DMS153 treated with DMSO at 0.1 percent for 48 hours (cell line): ENCODE data around the gene ACTR6.
A peak's percentile ranks its signal among the peaks of the same experiment; 100 is the strongest.
"Not testable (repeated sequence)": the region's sequence is repeated elsewhere in the genome, so short reads cannot be mapped to it uniquely, and the experiment has no call there.

Source experiments
- DNase-seq: peaks from one replicate; lab custom pipeline; 2025; ENCODE audit not compliant: unreplicated experiment; lab: John Stamatoyannopoulos, UW

The ACTR6 gene

DNA sequence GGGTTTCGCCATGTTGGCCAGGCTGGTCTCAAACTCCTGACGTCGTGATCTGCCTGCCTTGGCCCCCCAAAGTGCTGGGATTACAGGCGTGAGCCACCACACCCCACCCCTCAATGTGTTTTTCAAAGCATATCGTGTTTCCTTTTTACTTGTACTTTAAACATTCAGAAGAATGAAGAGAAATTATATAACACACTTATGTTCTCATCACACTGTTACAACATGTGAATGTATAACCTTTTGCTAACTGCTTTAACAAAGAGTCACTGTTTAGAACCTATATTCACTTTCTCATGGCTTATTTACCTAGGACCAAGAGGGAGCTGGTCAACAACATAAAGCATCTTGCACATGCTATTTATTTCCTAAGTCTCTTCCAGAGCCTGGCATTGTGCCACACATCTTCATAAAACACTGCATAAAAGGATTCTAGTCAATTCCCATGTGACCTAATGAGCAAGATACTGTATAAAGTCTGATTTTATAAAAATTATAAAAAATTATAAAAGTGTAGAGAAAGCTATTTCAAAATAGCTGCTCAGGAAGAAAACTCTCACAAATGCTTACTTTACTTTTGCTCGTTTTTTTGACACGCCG, 16.0 kb upstream of the ACTR6 start:
- no peak for DNase-seq

DNA sequence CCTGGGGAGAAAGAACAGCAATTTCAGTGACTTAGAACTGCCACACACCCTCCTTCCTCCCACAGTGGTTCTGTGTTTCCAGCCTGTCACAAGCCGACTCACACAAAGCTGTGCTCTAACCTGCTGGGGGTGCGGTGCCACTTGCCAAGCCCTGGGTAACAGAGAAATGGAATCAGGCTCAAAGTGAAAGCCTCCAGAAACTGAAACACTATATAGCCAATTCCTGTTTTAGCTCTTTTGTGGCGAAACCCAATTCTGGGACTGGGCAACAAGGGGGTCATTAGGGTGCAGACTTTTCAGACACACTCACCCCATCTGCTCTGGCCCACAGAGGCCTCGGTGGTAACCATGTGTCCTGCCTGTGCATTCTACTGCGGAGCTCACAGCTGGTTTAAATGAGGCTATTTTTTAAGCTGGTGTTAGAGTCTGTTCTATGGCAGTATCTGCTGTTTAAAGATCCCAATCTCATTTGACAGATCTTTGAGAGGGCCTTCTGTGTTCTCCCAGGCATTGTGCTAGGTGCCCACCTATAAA, 15.2 kb upstream of the ACTR6 start:
- DNase-seq = no peak

DNA sequence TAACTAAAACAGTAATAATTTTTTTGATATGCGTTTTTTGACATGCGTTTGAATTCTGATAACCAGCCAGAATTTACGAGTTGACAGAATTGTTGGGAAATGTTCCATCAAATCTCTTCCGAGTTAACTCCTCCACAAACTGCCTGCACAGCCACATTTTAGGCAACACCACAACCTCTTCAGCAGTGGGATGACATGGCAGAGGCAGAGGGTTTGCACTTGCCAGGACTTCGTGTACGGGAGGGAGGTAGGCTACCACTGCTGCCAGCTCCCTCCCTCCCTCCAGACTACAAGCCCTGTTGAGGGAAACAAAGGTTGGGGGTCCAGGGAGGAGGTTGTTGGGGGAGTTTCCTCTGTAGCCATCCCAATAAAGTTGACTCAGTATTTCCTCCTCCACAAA, 14.5 kb upstream of the ACTR6 start:
- no peak for DNase-seq

DNA sequence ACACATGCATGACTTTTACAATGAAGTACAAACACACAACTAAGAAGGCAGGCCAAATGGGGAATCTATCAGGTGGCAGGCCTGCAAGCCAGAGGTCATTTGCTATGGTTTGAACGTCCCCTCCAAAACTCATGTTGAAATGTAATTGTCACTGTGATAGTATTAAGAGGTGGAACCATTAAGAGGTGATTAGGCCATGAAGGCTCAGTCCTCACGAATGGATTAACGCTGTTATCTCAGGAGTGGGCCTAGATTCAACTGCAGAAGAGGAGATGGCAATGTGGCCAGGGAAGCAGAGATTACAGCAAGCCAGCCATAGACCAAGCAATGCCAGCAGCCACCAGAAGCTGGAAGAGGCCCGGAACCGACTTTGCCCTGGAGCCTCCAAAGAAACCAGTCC, 13.5 kb upstream of the ACTR6 start:
- DNase-seq = no peak

DNA sequence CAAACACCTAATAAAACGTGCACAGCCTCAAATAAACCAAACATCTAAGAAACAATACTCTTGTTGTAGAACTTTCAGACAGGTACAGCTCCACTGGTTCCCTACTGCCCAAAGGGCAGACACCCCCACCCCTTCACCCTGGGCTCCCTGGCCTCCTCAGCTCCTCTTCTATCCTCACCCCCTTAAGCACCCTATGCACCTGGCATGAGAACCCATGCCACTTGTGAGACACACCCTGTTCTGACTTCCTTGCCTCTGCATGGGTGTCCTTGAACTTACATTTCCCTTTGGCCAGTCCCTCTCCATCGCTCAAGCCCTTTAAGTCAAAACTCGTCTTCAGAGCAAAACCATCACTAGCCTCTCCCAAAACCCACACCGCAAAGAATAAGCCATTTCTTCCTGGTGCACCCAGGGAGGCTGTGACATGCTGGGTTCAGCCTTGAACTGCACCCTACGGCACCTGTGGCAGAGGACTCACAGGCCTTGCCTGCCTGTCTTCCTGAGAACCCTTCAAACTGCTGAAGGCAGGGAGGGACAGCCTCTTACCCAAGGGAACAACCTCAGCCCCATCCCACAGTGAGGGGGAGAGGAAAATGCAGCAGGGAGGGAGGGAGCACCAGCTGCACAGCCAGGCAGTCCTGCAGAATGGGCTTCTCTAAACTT, 12.6 kb upstream of the ACTR6 start:
- DNase-seq = no peak

DNA sequence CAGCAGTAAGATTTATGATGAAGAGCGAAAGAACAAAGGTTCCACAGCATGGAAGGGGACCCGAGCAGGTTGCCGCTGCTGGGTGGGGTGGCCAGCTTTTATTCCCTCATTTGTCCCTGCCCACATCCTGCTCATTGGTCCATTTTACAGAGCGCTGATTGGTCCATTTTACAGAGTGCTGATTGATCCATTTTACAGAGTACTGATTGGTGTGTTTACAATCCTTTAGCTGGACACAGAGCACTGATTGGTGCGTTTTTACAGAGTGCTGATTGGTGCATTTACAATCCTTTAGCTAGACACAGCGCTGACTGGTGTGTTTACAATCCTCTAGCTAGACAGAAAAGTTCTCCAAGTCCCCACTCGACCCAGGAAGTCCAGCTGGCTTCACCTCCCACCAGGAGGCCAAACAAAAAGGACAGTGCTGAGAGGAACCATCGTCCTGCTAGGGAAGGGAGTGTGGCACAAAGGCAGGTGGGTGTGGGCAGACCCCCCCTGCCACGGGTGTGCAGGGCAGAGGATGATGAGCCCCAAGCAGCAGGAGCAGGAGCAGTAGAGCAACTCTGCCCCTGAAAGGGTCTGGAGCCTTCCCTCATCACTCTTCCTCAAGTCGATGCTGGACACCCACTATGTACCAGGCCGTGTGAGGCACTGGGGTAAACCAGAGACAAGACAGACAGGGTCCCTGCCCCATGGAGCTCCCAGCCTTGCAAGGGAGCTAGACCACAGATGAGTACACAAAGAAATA, 11.6 kb upstream of the ACTR6 start:
- DNase-seq = not testable (repeated sequence)

DNA sequence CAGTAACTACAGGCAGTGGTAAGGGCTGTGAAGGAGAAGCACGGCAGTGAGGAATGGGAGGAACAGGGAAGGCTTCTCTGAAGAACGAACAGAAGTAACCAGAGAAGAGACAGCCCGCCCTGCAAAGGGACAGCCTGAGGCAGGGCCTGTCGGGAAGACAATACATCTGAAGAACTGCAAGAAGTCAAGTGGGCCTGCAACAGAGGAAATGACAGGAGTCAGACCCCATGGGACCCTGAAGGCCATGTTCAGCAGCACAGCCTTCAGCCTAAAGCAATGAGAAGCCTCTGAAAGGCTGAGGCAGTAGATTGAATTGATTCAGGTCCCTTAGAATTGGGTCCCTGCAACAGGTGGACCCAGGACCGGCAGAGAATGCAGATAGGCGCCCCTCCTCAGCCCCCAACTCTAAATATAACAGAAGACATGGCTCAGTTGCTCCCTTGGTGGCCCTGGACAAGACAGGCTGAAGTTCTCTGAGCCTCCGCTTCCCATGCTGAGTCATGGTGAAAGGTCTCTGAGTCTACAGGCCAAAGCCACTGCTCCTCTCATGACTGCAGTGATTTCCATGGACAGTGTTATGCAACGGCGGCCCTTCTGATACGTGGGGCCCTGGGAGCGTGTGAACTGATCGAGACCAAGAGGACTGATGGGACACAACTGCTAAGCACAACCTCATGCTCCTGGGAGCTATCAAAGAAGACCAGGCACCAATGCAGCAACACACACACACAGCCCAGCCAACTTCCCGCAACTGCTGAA, 10.8 kb upstream of the ACTR6 start:
- no peak for DNase-seq

DNA sequence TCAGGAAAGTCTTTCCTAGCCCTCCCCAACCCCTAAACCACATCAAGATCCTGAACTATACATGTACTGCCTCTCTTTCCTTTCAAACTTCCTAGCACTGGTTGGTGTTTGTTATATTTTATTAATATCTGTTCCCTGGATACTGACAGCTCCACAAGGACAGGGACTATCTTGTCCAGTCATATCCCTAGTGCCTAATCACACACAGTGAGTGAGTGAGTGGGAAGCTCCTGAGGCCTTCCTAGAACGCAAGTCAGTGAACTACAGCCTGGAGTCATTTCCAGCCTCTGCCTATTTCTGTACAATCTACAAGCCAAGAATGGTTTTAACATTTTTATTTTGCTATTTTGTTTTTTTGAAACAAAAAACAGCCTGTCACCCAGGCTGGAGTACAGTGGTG, 7.5 kb upstream of the ACTR6 start:
- DNase-seq = no peak

DNA sequence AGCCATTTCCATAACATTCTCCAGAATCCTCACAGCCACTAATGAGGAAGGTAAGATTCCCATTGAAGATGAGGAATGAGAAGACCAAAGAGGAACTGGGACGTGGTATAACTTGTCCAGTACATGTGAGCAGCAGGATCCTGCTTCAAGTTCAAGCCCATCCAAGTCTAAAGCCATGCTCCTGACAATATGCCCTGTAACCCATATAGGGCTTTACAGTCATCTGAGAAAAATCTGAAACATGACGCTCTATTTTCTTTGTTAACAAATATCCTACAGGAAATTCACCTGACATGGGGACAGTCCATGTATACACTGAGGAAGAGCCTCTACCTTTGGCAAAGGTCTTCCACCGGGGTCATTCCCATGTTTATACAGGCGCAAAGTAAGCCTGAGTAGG, 3.1 kb upstream of the ACTR6 start:
- no peak for DNase-seq

DNA sequence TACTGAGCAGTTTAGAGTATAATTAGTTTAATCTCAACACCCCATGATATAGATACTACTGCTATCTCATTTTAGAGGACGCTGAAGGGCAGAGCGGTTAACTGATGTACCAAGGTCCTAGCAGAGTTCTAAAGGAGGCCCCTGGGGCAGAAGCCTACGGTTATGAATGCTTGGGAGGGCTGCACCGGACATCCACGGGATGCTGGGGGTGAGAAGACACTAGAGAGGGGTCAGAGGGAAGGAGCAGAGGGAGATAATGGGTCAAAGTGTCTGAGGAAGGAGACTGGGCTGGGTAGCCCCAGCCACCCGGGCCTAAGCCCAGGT, 1.6 kb upstream of the ACTR6 start:
- DNase-seq = no peak

DNA sequence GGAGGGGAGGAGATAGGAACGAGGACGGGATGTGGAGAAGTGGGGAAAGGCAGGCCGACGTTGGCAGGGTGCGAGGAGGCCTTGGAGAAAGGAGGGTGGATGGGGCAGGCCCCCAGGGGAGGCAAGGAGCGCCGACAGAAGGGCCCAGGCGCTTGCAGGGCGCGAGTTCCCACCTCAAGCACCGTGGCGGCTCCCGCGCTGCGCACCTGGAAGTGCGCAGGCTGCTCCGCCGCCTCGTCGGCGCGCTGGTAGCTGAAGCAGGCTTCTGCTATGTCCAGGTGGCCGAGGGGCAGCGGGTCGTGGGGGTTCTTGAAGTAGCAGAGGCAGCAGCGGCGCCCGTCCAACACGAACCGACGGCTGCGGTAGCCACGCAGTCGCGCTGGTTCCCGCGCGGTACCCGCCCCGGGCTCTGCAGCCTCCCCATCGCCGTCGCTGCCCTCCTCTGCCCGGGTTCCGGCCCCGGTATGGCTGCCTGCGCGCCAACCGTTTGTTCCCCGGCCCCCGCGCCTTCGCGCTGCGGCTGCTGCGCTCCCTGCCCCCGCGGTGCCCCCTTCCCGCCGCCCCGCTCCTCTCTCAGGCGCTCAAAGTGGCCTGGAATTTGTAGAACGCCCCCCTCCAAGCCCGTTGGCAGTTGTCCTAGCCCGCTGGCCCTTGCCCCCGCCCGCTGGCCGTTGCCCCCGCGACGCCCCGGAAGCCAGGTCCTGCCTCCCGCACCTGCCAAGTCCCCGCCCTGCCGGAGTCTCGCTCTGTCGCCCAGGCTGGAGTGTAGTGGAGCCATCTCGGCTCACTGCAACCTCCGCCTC, 1.1 kb upstream of the ACTR6 start:
- DNase-seq = peak; percentile 56

DNA sequence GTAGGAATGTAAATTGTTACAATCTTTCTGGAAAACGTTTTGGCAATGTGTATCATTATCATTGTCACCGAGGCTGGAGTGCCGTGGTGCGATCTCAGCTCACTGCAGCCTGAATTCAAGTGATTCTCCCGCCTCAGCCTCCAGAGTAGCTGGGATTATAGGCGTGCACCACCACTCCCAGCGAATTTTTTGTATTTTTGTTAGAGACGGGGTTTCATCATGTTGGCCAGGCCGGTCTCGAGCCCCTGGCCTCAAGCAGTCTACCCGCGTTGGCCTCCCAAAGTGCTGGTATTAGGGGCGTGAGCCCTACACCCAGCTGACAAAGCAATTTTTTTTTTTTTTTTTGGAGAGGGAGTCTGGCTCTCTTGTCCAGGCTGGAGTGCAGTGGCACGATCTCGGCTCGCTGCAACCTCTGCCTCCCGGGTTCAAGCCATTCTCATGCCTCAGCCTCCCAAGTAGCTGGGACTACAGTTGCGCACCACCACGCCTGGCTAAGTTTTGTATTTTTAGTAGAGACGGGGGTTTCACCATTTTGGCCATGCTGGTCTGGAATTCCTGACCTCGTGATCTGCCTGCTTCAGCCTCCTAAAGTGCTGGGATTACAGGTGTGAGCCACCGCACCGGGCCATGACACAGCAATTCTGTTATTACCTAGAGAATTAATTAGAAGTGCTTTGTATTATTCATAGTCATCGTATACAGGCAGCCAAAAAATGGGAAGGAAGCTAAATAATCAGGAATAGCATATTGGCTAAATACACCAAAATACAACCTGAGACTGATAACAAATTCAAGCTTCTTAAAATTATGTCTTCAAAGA, 1.2 kb downstream of the ACTR6 start:
- no peak for DNase-seq

DNA sequence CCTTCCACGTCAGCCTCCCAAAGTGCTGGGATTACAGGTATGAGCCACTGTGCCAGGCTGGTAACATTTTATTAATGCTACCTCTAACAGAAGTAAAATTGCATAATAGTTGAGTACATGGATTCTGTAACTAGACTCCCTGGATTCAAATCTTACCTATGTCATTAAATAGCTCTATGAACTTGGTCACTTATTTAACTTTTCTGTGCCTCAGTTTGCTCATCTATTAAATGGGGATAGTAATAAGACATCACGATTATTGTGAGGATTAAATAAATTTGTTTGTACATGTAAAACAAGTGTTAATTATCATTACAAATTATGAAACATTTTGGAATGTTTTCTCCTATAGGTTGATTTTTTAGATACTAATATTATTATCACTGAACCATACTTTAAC, 6.7 kb downstream of the ACTR6 start:
- no peak for DNase-seq

DNA sequence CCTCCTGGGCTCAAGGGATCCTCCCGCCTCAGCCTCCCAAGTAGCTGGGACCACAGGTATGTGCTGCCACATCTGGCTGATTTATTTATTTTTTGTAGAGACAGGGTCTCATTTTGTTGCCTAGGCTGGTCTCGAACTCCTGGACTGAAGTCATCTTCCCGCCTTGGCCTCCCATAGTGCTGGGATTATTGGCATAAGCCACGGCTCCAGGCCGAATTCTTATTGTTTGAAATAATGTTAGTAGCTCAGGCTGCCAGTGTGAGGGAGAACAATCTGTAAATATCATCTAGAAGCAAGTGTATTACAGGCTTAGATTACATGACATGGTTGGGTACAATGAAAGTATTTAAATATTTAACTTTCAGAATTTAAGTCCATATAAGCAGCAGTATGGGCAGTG, 8.2 kb downstream of the ACTR6 start:
- DNase-seq = no peak

DNA sequence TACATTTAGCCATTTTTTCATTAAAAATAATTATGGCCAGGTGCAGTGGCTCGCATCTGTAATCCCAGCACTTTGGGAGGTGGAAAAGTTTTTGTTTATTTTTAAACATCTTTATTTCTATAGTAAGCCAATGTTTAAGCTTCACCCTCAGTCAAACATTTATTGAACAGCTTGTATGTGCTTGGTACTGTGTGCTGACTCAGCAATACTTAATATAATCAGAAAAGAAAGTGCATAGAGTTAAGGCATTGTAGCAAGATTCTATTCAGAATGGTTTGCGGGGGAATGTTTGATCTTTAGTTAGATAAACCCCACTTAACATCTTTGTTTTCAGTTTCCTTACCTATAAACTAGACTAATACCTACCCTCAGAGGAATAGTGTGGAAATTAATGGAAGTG, 11.1 kb downstream of the ACTR6 start:
- no peak for DNase-seq

DNA sequence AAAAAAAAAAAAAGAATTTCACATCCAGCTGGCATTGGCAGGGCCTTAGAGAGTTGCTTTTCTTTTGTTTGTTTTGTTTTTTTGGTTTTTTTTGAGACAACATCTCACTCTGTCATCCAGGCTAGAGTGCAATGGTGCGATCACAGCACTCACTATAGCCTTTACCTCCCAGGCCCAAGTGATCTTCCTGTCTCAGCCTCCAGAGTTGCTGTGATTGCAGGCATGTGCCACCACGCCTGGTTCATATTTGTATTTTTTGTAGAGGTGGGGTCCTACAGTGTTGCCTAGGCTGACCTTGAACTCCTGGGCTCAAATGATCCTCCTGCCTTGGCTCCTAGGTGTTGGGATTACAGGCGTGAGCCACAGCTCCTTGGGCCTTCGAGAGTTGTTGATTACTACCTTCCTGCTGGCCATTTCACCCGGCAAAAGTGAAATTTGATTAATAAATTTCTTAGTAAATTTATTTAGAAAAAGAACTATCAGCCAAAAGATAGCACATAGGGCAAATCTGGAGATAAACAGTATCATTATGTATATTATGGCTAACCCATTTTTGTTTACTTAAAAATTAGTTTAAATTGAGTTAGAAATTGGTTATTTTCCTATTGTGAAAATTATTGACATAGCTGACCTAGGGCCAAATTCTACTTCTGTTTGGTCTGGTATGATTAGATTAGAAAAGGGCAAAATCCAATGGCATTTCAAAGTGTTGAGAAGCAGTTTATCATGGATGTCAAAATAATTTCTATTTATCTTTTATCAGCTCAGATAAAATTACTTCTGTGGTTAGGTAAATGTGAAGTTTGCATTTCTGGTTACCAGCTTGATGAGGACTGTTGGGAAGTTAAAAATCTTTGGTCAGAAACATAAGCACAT, 12.6 kb downstream of the ACTR6 start:
- no peak for DNase-seq

DNA sequence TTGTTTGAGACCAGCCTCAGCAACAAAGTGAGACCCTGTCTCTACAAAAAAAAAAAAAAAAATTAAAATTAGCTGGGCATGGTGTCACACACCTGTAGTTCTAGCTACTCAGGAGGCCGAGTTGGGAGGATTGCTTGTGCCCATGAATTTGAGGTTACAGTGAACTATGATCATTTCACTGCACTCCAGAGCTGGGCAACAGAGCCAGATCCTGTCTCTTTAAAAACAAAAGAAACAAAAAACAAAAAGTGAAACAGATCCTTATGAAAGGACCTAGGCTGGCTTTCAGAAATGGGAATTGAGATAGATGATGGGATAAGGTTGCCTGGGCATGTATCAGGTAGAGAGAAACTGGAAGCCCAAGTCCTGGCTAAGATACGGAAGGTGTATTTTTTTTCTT, 13.9 kb downstream of the ACTR6 start:
- no peak for DNase-seq

DNA sequence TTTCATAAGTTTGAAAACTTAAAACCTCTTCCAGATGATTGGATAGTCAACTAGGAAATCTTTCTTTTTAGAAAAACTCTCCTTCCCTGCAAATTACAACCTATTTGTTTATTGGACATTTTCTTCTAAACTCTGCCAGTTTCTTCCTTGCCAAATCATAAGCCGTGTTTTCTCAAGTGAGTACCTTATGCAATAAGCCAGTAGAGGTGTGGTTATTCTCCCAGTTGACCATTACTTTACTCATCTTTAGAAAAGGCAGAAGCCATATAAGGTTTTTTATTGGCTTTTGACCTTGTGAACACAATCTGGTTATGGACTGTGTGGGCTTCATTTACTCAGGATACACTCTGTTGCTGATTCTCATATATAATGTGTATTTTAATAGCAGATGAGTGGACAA, 14.6 kb downstream of the ACTR6 start:
- no peak for DNase-seq

DNA sequence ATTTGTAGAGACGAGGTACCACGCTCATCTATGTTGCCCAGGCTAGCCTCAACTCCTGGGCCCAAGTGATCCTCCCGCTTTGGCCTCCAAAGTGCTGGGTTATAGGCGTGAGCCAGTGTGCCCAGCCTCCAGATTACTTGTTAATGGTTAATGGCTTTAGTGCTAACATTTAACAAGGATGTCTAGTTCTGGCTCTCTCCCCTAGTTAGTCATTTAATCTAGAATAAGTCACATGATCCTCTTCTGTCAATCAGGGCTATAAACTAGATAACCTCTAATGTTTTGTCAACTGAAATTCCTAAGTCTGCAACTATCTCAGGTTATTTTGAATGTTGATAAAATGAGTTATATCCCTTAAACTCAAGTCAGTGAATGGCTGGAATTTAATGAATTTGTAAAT, 15.7 kb downstream of the ACTR6 start:
- DNase-seq = no peak
